ENCODE measurements around the gene TNNI3K. TPM values are rescaled to one million over a fixed set of nuclear protein-coding genes. Genes with fewer than 3 reads are reported as not detected.
"Not testable (repeated sequence)": the region's sequence is repeated elsewhere in the genome, so short reads cannot be mapped to it uniquely, and the experiment has no call there.

Gene TNNI3K
- total RNA-seq, 1 donor from 2014 or later = 89.7 TPM

DNA sequence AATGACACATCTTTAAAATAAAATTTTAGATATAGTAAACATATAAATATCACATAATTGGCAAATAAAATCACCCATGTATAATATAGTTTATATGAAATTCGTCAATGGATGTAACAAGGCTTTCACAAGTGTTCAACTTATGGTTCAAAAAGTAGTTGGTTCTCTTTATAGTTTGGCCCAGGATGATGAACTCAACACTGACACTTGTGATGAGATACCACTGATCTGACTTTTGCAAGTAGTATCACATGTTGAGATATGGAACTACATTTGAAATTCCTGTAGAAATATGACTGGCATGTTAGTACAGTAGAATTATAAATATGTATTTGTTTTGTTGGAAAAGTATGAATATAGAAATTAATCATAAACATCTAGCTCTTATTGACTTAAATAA lies 1.8 kb downstream of the TNNI3K start:
- DNase-seq = no peak
- intact Hi-C loops (cut with micrococcal nuclease) = no loop called here

GRCh38 chr1:74237787-74238186 lies 2.6 kb downstream of the TNNI3K start:
- H3K27me3 ChIP-seq (ENCODE audit: low read depth) = no peaks in the 10 kb centered on the region
- intact Hi-C loops (cut with micrococcal nuclease) = no loop called here
- no peak for TF ChIP-seq CTCF (IDR thresholded peaks at IDR 0.05; ENCODE audit: borderline replicate concordance)
- peaks cover 19% of the 10 kb centered on the region for H3K36me3 ChIP-seq
- H3K4me3 ChIP-seq = peak overlapping the region; percentile 63
- no peak for DNase-seq
- peak overlapping the region; percentile 79 for H3K27ac ChIP-seq (replicated peaks)
- peaks cover 7% of the 10 kb centered on the region for H3K9me3 ChIP-seq (replicated peaks)
- H3K4me1 ChIP-seq = peaks cover 11% of the 10 kb centered on the region

More for the DNA sequence above, 1.8 kb downstream of the TNNI3K start:
- no peak for TF ChIP-seq CTCF (IDR thresholded peaks at IDR 0.05; ENCODE audit: borderline replicate concordance)
- Histone ChIP-seq H3K27ac (replicated peaks) (peak overlapping the region; percentile 79), H3K4me3 (peak overlapping the region; percentile 63), H3K9me3 (replicated peaks) (peaks cover 7% of the 10 kb centered on the region), H3K4me1 (peaks cover 8% of the 10 kb centered on the region), H3K27me3 (ENCODE audit: low read depth) (no peaks in the 10 kb centered on the region), H3K36me3 (peaks cover 19% of the 10 kb centered on the region)

DNA sequence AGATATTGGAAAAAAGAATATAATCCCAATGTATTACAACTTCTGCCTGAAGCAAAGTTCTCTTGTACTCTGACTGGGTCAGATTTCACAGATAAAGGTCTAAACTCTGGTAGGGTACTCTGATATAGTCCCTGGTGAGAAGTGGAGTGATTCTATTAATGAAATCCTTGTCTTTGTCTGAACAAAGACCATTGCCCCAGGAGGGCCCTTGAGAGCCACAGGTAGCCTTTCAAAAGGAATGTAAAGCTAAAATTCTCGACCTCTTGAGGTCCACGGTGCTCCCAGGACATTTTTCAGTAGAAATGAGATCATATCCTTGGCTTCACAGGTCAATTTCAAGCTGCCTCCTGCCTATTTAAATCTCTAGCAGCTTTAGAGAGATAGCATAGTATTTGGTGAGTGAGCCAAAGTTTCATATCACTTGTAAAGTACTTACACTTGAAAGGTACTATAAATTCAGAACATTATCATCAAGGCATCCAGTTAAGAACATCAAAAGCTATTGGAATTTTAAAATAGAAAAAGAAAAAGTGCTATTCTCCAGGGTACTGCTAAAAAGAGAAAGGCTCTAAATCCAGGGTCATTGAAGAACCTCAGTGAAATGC lies 10.1 kb downstream of the TNNI3K start:
- peaks cover 24% of the 10 kb centered on the region for H3K9me3 ChIP-seq (replicated peaks)
- no peak for TF ChIP-seq CTCF (IDR thresholded peaks at IDR 0.05; ENCODE audit: borderline replicate concordance)
- intact Hi-C loops (cut with micrococcal nuclease) = no loop called here
- peaks cover 29% of the 10 kb centered on the region for H3K36me3 ChIP-seq
- peak overlapping the region; percentile 78 for H3K27ac ChIP-seq (replicated peaks)
- no peaks in the 10 kb centered on the region for H3K27me3 ChIP-seq (ENCODE audit: low read depth)
- DNase-seq = no peak
- H3K4me3 ChIP-seq = peak overlapping the region; percentile 22
- H3K4me1 ChIP-seq = peaks cover 43% of the 10 kb centered on the region

GRCh38 chr1:74246315-74246714 lies 11.1 kb downstream of the TNNI3K start:
- DNase-seq = no peak
- no peak for TF ChIP-seq CTCF (IDR thresholded peaks at IDR 0.05; ENCODE audit: borderline replicate concordance)
- Histone ChIP-seq H3K9me3 (replicated peaks) (peaks cover 17% of the 10 kb centered on the region), H3K4me3 (no peak overlapping the region), H3K4me1 (peaks cover 43% of the 10 kb centered on the region), H3K36me3 (peaks cover 33% of the 10 kb centered on the region), H3K27ac (replicated peaks) (peak overlapping the region; percentile 78), H3K27me3 (ENCODE audit: low read depth) (no peaks in the 10 kb centered on the region)
- intact Hi-C loops (cut with micrococcal nuclease) = no loop called here

DNA sequence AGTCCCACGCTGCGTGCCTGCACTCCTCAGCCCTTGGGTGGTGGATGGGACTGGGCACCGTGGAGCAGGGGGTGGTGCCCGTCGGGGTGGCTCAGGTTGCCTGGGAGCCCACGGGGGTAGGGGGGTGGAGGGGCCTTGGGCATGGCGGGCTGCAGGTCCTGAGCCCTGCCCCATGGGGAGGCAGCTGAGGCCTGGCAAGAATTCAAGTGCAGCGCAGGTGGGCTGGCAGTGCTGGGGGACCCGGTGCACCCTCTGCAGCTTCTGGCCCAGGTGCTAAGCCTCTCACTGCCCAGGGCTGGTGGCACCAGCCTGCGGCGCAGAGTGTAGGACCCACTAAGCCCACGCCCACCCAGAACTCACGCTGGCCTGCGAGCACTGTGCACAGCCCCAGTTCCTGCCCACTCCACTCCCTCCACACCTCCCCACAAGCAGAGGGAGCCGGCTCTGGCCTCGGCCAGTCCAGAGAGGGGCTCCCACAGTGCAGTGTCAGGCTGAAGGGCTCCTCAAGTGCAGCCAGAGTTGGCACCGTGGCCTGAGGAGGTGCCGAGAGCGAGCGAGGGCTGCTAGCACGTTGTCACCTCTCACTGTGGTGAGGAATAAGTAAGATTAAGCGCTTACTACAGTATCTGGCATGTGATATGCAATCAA lies 12.8 kb downstream of the TNNI3K start:
- Histone ChIP-seq H3K27ac (replicated peaks) (peak overlapping the region; percentile 52), H3K36me3 (peaks cover 47% of the 10 kb centered on the region), H3K4me1 (peaks cover 40% of the 10 kb centered on the region), H3K9me3 (replicated peaks) (peaks cover 17% of the 10 kb centered on the region), H3K27me3 (ENCODE audit: low read depth) (no peaks in the 10 kb centered on the region), H3K4me3 (no peak overlapping the region)
- intact Hi-C loops (cut with micrococcal nuclease) = no loop called here
- no peak for TF ChIP-seq CTCF (IDR thresholded peaks at IDR 0.05; ENCODE audit: borderline replicate concordance)
- no peak for DNase-seq

GRCh38 chr1:74253243-74253824 lies 18.1 kb downstream of the TNNI3K start:
- H3K36me3 ChIP-seq = peaks cover 61% of the 10 kb centered on the region
- H3K27me3 ChIP-seq (ENCODE audit: low read depth); H3K4me1 ChIP-seq; intact Hi-C loops (cut with micrococcal nuclease); H3K9me3 ChIP-seq (replicated peaks); H3K27ac ChIP-seq (replicated peaks); H3K4me3 ChIP-seq: not testable (repeated sequence)
- peak; percentile 12 for DNase-seq

Data from left ventricle myocardium inferior (tissue), 1 donor.